GM21515 (cell line): ENCODE measurements around the gene CCNE1.

Experiments used
- ATAC-seq: cut with Tn5 transposase; IDR thresholded peaks from one replicate; pipeline ENCODE4 v1.9.1; 2021; ENCODE audit not compliant: unreplicated experiment

Gene CCNE1

DNA sequence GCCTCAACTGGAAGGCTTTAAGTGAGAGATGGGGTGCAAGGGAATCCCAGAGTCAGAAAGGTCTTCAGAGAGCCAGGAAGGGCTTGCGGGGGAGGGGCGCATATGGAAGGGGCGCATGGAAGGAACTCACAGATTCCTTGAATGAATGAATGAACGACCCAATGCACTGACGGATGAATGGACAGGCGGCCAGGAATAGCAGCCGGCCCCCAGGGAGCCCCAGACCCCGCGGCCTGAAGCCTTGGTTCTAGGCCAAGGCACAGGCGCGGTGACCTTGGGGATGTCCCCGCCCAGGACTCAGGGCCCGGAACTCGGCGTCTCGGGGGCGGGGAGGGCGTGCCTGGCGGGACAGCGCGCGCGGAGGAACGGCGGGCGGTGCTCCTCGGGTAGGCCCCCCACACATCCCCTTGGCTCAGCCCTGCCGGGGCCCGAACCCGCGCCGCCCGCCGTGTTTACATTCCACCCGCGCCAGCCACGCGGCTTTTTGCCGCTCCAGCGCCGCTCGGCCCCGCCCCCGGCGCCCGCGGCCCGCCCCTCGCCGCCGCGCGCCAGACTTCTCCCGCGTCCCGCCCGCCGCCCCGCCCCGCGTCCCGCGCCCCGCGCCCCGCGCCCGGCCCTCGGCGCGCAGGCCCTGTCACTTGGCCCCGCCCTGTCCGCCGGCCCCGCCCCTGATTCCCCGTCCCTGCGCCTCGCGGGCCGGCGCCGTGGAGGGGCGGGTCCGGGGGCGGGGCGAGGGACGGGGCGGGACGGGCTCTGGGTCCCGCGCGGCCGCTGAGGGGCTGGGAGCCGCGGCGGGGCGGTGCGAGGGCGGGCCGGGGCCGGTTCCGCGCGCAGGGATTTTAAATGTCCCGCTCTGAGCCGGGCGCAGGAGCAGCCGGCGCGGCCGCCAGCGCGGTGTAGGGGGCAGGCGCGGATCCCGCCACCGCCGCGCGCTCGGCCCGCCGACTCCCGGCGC, at the start of gene CCNE1:
CCNE1 (plus strand) TSS at position 867 of the 955 bp plus-strand sequence. CDS start 565 bp downstream, outside the sequence.
- peak; percentile 68 for ATAC-seq

DNA sequence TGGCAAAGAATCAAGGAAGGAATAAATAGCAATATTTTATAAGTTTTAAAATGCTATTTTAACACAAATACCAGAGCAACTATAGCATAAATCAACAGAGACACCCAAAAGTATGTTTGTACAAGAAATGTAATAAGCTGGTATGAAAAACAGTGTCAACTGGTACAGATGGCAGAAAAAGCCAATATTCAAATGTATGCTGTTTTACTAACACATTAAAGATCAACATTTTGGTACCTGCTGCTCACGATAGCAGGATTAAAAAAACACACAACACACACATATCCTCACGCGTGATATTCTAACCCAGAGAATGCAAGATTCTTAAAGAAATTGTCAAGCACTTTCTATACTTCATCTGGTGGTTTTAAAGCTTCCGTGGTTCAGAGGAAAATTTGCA, 48.6 kb upstream of the CCNE1 start:
- no peak for ATAC-seq

DNA sequence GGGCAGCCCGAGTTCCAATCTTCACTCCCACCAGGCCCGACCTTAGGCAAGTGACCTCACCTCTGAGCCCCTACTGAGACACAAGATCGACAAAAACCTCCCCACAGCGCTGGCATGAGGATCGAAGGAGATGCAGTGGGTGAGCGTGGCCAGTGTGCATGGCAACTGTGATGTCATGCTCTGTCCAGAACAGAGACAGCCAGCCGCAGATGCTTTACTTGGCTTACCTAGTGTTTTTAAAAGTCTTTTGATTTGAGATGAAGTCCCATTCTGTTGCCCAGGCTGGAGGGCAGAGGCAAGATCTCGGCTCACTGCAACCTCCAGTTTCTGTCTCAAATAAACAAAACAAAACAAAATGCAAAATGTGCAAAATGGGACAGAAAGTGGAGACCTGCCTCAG, 47.4 kb upstream of the CCNE1 start:
- no peak for ATAC-seq

GRCh38 chr19:29766100-29766499, 45.7 kb upstream of the CCNE1 start:
- ATAC-seq = no peak

DNA sequence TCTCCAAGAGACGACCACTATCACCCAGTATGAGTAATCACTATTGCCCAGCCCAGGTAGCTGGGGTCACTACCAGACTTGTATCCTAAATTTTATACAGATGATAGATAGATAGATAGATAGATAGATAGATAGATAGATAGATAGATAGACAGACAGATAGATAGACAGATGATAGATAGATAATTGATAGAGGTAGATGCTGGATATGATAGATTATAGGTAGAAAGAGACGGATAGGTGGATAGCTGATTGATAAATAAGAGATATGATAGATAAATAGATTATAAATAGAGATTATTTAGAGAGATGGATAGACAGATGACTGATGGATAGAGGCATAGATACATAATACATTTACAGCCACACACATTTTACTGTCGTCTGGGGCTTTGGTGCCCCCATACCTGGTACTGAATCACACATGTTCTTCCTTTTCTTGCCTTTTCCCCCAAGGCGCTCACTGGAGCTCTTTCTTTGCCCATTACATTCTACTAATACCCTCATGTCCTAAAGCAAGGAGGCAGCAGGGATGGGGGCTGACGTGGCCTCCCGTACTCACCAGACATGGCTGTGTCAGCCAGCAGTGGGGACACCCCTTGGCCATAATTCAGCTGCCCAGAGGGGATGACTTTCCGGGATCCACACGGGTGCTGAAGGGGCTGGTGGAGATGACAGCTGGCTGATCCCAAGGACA, 44.6 kb upstream of the CCNE1 start:
- ATAC-seq = no peak

DNA sequence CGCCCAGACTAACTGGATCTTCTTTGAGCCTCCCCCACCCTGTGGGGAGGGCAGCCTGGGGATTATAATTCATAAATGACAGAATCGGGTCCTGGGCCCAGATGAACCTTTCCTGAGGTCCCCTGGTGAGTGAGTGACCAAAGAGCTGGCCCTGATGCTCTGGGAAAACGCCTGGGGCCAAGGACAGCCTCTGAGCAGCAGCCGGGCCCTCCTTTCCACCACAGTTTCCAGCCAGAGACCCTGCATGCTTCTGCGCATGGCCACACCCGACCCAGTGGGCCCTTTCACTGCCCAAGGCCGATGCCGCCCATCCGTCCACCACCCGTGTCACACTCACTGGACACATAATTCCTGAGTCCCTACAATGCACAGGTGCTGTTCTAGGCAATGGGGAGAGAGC, 43.6 kb upstream of the CCNE1 start:
- no peak for ATAC-seq

- ATAC-seq = no peak
Measured at GRCh38 chr19:29769997-29770396, 41.8 kb upstream of the CCNE1 start.

DNA sequence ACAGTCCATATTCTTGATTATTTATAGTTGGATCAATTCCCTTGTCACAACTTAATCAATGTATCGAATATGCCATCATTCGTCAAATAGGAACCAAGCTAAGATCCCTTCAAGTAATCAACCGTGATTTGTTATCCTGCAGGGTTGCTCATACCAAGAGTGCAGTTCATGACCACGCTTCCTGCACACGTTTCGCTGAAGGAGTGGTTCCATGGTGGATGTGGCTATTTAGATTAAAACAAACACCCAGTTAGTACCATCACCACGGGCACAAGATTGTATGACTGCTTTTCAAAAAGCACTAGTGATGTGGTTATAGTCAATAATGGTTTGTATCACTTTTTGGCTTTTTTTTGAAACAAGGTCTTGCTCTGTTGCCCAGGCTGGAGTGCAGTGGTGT, 41.1 kb upstream of the CCNE1 start:
- ATAC-seq = no peak

GRCh38 chr19:29771708-29772414, 39.9 kb upstream of the CCNE1 start:
- no peak for ATAC-seq

DNA sequence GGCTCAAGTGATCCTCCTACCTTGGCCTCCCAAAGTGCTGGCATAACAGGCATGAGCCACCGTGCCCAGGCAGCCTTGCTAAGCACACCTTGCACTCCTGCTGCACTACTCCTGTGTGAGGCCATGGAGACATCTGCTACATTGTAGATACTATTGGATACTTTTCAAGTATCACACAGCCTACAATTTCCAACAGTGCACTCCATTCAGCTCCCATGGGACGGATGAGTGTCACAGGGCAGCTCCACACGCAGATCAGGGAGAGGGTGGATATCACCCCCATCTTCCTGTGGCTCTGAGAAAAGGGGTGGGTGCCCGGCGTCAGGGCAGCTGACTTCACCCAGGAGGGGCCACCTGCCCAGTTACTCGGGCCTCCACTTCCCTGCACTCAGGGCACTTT, 39.1 kb upstream of the CCNE1 start:
- ATAC-seq = no peak

GRCh38 chr19:29773141-29773540, 38.6 kb upstream of the CCNE1 start:
- ATAC-seq = no peak

- no peak for ATAC-seq
Measured at GRCh38 chr19:29774126-29774525, 37.7 kb upstream of the CCNE1 start.

DNA sequence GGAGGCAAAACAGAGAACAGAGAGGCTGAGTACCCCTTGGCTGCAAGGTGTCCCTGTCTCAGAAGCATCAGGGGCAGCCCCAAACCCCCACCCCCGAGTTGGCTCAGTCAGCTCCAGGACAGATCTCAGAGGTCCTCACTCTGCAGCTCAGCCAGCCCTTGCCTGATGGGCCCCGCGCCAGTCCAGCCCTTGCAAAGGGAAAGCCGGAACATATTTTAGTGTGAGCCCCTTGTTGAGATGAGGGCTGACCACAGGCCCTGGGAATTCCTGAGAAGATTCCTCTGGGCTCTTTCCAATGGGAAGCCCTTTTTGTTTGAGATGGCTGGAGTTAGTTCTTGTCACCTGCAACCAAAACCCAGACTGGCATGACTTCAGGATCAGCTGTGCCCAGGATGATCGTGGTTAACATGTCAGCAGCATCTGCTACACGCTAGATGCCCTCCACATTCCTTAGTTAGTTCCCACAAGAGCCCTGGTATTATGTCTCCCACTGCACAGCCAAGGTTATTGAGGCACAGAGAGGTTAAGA, 33.9 kb upstream of the CCNE1 start:
- no peak for ATAC-seq

DNA sequence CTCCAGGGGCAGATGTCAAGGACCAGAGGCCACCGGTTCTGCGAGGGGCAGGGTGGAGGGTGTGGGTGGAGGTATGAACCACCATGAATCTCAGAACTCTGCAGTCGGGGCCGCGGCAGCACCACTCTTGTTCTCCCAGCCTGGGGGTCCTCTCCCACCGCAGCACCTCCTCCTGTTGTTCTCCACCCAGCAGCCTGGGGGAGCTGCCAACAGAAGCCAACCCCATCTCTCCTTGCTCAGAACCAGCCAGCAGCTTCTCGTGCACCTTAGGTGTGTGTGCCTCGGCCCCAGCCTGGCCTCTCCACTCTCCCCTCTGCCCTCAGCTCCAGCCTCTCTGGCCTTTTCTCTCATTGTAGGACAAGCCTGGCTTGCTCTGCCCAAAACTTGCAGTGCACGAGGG, 31.9 kb upstream of the CCNE1 start:
- ATAC-seq = no peak

DNA sequence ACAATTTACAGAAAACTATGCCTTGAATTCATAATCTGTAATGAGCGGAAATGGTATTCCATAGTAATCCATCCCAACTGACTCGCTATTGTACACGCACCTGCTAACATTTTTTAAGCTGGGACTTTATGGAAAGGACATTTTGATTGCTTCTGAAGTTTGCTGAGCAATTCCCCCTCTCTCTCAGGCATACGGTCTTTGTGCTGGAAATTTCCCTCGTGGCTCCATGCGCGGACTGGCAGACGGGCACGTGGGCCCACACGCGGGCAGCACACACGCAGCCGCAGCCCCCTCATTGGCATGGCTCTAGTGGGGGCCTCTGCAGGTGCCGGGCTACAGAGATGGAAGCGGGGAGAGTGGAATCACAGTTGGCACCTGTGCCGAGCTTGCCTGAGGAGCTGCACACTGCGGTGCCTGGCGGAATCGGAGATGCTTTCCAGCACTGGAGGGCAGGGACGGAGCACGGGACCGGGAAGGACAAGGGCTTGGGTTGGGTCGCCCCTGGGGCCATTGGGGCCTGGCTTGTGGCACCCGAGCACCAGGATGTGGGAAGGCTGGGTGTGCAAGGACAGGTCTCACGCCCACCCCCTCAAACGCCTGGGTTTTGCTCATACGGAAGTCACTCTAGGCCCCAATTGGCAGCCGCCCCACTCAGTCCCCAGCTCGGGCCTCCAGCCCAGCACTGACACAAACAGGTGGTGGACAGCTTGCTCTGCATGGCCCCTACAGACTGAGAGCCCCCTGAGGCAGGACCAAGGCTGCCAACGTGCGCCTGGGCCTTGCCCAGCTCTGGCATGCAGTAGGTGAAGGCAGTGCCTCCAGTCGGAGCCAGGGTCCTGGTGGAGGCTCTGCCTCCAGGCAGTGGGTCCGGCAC, 30.2 kb upstream of the CCNE1 start:
- ATAC-seq = no peak

DNA sequence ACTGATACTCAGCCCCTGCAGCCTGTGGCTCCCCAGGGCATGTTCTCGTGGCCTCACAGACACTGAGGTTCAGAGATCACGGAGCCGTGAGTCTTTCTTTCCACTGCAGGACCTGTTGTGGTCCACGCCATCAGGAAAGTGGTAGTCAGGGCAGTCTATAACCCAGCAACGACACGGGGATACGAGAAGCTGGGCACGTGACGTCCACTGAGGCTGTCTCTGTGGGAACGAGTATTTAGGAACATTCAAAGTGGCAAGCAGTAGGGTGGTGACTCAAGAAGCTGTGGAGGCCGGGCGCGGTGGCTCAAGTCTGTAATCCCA, 29.6 kb upstream of the CCNE1 start:
- ATAC-seq = no peak

- ATAC-seq = no peak
Measured at GRCh38 chr19:29783627-29784190, 28.1 kb upstream of the CCNE1 start.

- no peak for ATAC-seq
Measured at GRCh38 chr19:29784598-29785223, 27.1 kb upstream of the CCNE1 start.

DNA sequence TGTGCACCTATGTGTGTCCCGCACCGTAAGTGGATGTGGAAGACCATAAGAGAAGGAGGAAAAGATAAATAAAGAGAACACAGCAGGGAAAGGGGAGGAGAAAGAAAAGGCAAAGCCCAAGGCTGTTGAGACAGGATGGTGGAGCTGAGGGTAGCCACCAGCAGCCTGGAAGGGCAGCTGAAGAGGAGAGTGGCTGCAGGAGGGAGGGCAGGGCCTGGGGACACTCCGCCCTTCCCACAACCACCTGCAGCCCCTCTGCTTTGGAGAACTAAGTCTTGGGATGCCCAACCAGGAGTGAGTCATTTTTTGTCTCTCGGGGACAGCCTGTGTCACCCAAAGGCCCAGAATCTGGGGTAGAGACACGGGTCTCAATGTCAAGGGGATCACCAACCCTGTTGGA, 26.4 kb upstream of the CCNE1 start:
- no peak for ATAC-seq
